ENCODE data around the gene NAALADL2. TPM values are rescaled to one million over a fixed set of nuclear protein-coding genes. Genes with fewer than 3 reads are reported as not detected.
A peak's percentile ranks its signal among the peaks of the same experiment; 100 is the strongest.

NAALADL2 gene
- total and polyA plus RNA-seq, 2 of the 4 experiments (the other 2 are of a cell fraction): 3.8 to 19.2 TPM

GRCh38 chr3:175426805-175427204, 567.7 kb downstream of the NAALADL2 start:
- no peak overlapping the region for H3K56ac ChIP-seq (ENCODE audit: extremely low read depth, insufficient read depth, low read length)
- 0 out of 2 replicates have a peak overlapping the region, but pooled peaks have one; percentile 20 for H2BK20ac ChIP-seq (ENCODE audit: low read depth, low read length)
- POLR2A ChIA-PET (ENCODE audit: unreplicated experiment): no interaction called here
- dilution Hi-C loops (cut with HindIII; ENCODE audit: low sequenced_read_pairs, unreplicated experiment): no loop called here
- H3K79me1 ChIP-seq (ENCODE audit: low read depth in 1 of 2, low read length in 2 of 2): no peaks in the 10 kb centered on the region
- CTCF ChIA-PET: no interaction called here
- no peak overlapping the region for H2BK5ac ChIP-seq (ENCODE audit: low read depth, low read length, poor library complexity, severe bottlenecking)
- TF ChIP-seq CHD1 (IDR thresholded peaks at IDR 0.05; ENCODE audit: low read depth, low read length) (no peak), SMC3 (IDR thresholded peaks at IDR 0.05; ENCODE audit: low read depth, low read length) (no peak), RCOR1 (IDR thresholded peaks at IDR 0.05; ENCODE audit: insufficient replicate concordance, low read length) (no peak), NFE2L2 (IDR thresholded peaks at IDR 0.05; ENCODE audit: low read depth, low read length) (no peak), MXI1 (IDR thresholded peaks at IDR 0.05; ENCODE audit: borderline replicate concordance, low read depth, low read length) (no peak), MAFK (IDR thresholded peaks at IDR 0.05; ENCODE audit: low read depth, low read length) (peak; percentile 99), RFX5 (IDR thresholded peaks at IDR 0.05; ENCODE audit: low read depth, low read length) (no peak)
- H4K8ac ChIP-seq (ENCODE audit: low read depth in 2 of 2, low read length in 2 of 2): no peak overlapping the region; a peak in 2 of 4 replicates
- H2AK5ac ChIP-seq (ENCODE audit: low read depth, low read length): no peak overlapping the region; the same call in 1 of the 2 replicates
- H2BK120ac ChIP-seq (ENCODE audit: low read depth, low read length): peak overlapping the region; percentile 12
- no peak overlapping the region for H2BK15ac ChIP-seq (ENCODE audit: low read depth, low read length)
- peak overlapping the region; percentile 13; the same call in 1 of the 2 replicates for H4K91ac ChIP-seq (ENCODE audit: insufficient read depth, low read depth, low read length)
- H3K14ac ChIP-seq (replicated peaks; ENCODE audit: low read depth, low read length): no peak overlapping the region
- peaks cover 2% of the 10 kb centered on the region; the same call in 1 of the 2 replicates for H3K4me1 ChIP-seq (ENCODE audit: control insufficient read depth, insufficient read depth, low read length)
- DNase-seq (peak; percentile 45), ATAC-seq (ENCODE audit: low read depth) (no peak)
- H3K4ac ChIP-seq (ENCODE audit: low read depth, low read length): no peak overlapping the region
- no peaks in the 10 kb centered on the region for H3K9me3 ChIP-seq (ENCODE audit: control insufficient read depth, insufficient read depth, low read length)
- H4K20me1 ChIP-seq (ENCODE audit: insufficient read depth, low read length): no peaks in the 10 kb centered on the region
- no peak overlapping the region for H3K4me2 ChIP-seq (ENCODE audit: low read depth, low read length)
- no peaks in the 10 kb centered on the region for H3K9me1 ChIP-seq (ENCODE audit: insufficient read depth, low read length)
- no peak overlapping the region for H2AK9ac ChIP-seq (replicated peaks; ENCODE audit: low read depth, low read length, poor library complexity)
- H3K27me3 ChIP-seq (ENCODE audit: control insufficient read depth, insufficient read depth, low read length): no peaks in the 10 kb centered on the region
- no peak overlapping the region for H3K23ac ChIP-seq (ENCODE audit: low read depth, low read length)
- in situ Hi-C loops (cut with MboI; ENCODE audit: low sequenced_read_pairs): no loop called here
- H3K9ac ChIP-seq (ENCODE audit: low read depth, low read length): no peak overlapping the region
- peak overlapping the region; percentile 79 for H4K5ac ChIP-seq (ENCODE audit: low read depth, low read length)
- intact Hi-C loops (cut with micrococcal nuclease): no loop called here
- no peaks in the 10 kb centered on the region for H3K36me3 ChIP-seq (ENCODE audit: control insufficient read depth, insufficient read depth, low read length)
- no TSS peak for BruUV-seq (replicated peaks)
- WGBS, 2 experiments (ENCODE audit: extremely low coverage in 2 of 2, insufficient read length in 1 of 2): no CpG with 5 or more reads among the region's 5 CpGs
- H3K18ac ChIP-seq (ENCODE audit: low read depth, low read length): peak overlapping the region; percentile 71; the same call in 1 of the 2 replicates
- no peak overlapping the region for H2AFZ ChIP-seq (replicated peaks; ENCODE audit: low read length, poor library complexity)
- no peak overlapping the region for H3K4me3 ChIP-seq (ENCODE audit: insufficient read depth, low read depth, low read length)
- no peak overlapping the region for H3K27ac ChIP-seq (ENCODE audit: insufficient read depth, low read length)

Measured in IMR-90 (cell line).